HepG2 (cell line): ENCODE results near the gene PTMA. TPM values are rescaled to one million over a fixed set of nuclear protein-coding genes. Genes with fewer than 3 reads are reported as not detected.

ENCODE experiments used
- ATRX ChIP-seq: sonication (generic); formaldehyde crosslinking; IDR thresholded peaks from 2 replicates; pipeline ENCODE4 v1.4.0; 2020; ENCODE audit warnings: missing genetic modification reagents, borderline replicate concordance
- DR1 ChIP-seq: sonication (generic); formaldehyde crosslinking; IDR thresholded peaks from 2 replicates; pipeline ENCODE4 v1.8.0; 2021; ENCODE audit warnings: mild to moderate bottlenecking, missing genetic modification reagents, inconsistent platforms
- GATAD1 ChIP-seq: IDR thresholded peaks from 2 replicates; pipeline ENCODE4 v1.6.1; 2016; ENCODE audit warnings: missing genetic modification reagents, missing compliant biosample characterization
- POLR2A ChIP-seq, 2 experiments: IDR thresholded peaks; 2 replicates each; pipeline ENCODE4 v1.6.1; 2011; ENCODE audit warnings: low read depth in 2 of 2, low read length in 2 of 2, mild to moderate bottlenecking in 1 of 2, moderate library complexity in 1 of 2; ENCODE audit not compliant: insufficient read depth in 1 of 2
- RFX3 ChIP-seq: IDR thresholded peaks from 2 replicates; pipeline ENCODE4 v1.6.1; 2016; ENCODE audit warnings: missing biosample characterization, missing genetic modification reagents
- TGIF2 ChIP-seq: IDR thresholded peaks from 2 replicates; pipeline ENCODE4 v1.6.1; 2016; ENCODE audit warnings: control low read depth, missing compliant biosample characterization
- ZC3H13 ChIP-seq: sonication (generic); formaldehyde crosslinking; IDR thresholded peaks from 2 replicates; pipeline ENCODE4 v1.8.1; 2023; ENCODE audit warnings: mild to moderate bottlenecking, missing genetic modification reagents, moderate library complexity
- ZFP90 ChIP-seq: sonication (generic); formaldehyde crosslinking; IDR thresholded peaks from 2 replicates; pipeline ENCODE4 v1.8.0; 2022; ENCODE audit warnings: missing genetic modification reagents, mild to moderate bottlenecking, inconsistent platforms, borderline replicate concordance
- ZNF121 ChIP-seq: sonication (generic); formaldehyde crosslinking; IDR thresholded peaks from 2 replicates; pipeline ENCODE4 v1.5.0; 2020; ENCODE audit warnings: mild to moderate bottlenecking, missing genetic modification reagents
- ZNF143 ChIP-seq: sonication (generic); formaldehyde crosslinking; IDR thresholded peaks from 2 replicates; pipeline ENCODE4 v1.4.0; 2020; ENCODE audit warnings: missing genetic modification reagents
- ZNF232 ChIP-seq: sonication (generic); formaldehyde crosslinking; IDR thresholded peaks from 2 replicates; pipeline ENCODE4 v1.4.0; 2020; ENCODE audit warnings: missing genetic modification reagents, borderline replicate concordance
- ZNF251 ChIP-seq: sonication (generic); formaldehyde crosslinking; IDR thresholded peaks from 2 replicates; pipeline ENCODE4 v1.9.0; 2021; ENCODE audit warnings: mild to moderate bottlenecking, missing genetic modification reagents
- ZNF282 ChIP-seq: fragments of 450-650 bp; IDR thresholded peaks from 2 replicates; pipeline ENCODE4 v1.6.1; 2018; ENCODE audit not compliant: partially characterized antibody
- ZNF446 ChIP-seq: sonication (generic); formaldehyde crosslinking; IDR thresholded peaks from 2 replicates; pipeline ENCODE4 v1.5.0; 2020; ENCODE audit warnings: mild to moderate bottlenecking, missing genetic modification reagents
- ZNF552 ChIP-seq: sonication (generic); formaldehyde crosslinking; IDR thresholded peaks from 2 replicates; pipeline ENCODE4 v1.9.0; 2022; ENCODE audit warnings: missing genetic modification reagents, mild to moderate bottlenecking, borderline replicate concordance
- ZNF780A ChIP-seq: sonication (generic); formaldehyde crosslinking; IDR thresholded peaks from 2 replicates; pipeline ENCODE4 v1.8.0; 2022; ENCODE audit warnings: mild to moderate bottlenecking, missing genetic modification reagents, moderate library complexity
- ZNF782 ChIP-seq: sonication (generic); formaldehyde crosslinking; IDR thresholded peaks from 2 replicates; pipeline ENCODE4 v1.4.0; 2020; ENCODE audit warnings: missing genetic modification reagents, mild to moderate bottlenecking, borderline replicate concordance
- polyA plus RNA-seq, 8 experiments: library from polyadenylated mRNA; depleted of rRNA in 3 of 8; stranded (reverse) in 7 of 8; unstranded in 1 of 8; fragments of >200 nt; fragmentation: Illumina TruSeq in 4 of 8; extraction: Trizol in 4 of 8; gene quantifications; 2 replicates each; pipeline versions ENCODE4 v1.2.1 to v1.2.3, GENCODE V29; 2011 to 2016; ENCODE audit warnings: low read depth in 4 of 8, missing spikeins in 1 of 8, mixed read lengths in 1 of 8; ENCODE audit not compliant: insufficient read depth in 1 of 8
- total RNA-seq, 5 experiments: library from RNA; depleted of rRNA; stranded (reverse); fragments of >200 nt; fragmentation: Illumina TruSeq; extraction: Trizol; gene quantifications; 2 replicates each; pipeline ENCODE4 v1.2.3, GENCODE V29; 2016; ENCODE audit warnings: low read depth in 1 of 5
- TF ChIP-seq, protein P1 (sequence below), 2 experiments: IDR thresholded peaks; 2 replicates each; pipeline ENCODE4 v1.6.1; 2011 to 2012; ENCODE audit warnings: low read length in 2 of 2, borderline replicate concordance in 1 of 2, low read depth in 1 of 2, mild to moderate bottlenecking in 1 of 2, moderate library complexity in 1 of 2
- TF ChIP-seq, protein P2 (sequence below): IDR thresholded peaks from 2 replicates; pipeline ENCODE4 v1.6.1; 2018; ENCODE audit warnings: missing genetic modification reagents, mild to moderate bottlenecking, missing compliant biosample characterization
- TF ChIP-seq, protein P3 (sequence below): sonication (generic); formaldehyde crosslinking; IDR thresholded peaks from 2 replicates; pipeline ENCODE4 v1.5.1; 2020; ENCODE audit warnings: mild to moderate bottlenecking, moderate library complexity, missing genetic modification reagents
- TF ChIP-seq, protein P4 (sequence below): sonication (generic); formaldehyde crosslinking; IDR thresholded peaks from 2 replicates; pipeline ENCODE4 v1.5.0; 2020; ENCODE audit warnings: missing genetic modification reagents
- TF ChIP-seq, protein P5 (sequence below): sonication (generic); formaldehyde crosslinking; IDR thresholded peaks from 2 replicates; pipeline ENCODE4 v1.8.0; 2022; ENCODE audit warnings: missing genetic modification reagents, mild to moderate bottlenecking, borderline replicate concordance

Gene PTMA
- total and polyA plus RNA-seq, 2 of the 13 experiments (the other 11 are each of a cell fraction or from before 2014, with no cell fraction given): 190 to 1,086 TPM

DNA sequence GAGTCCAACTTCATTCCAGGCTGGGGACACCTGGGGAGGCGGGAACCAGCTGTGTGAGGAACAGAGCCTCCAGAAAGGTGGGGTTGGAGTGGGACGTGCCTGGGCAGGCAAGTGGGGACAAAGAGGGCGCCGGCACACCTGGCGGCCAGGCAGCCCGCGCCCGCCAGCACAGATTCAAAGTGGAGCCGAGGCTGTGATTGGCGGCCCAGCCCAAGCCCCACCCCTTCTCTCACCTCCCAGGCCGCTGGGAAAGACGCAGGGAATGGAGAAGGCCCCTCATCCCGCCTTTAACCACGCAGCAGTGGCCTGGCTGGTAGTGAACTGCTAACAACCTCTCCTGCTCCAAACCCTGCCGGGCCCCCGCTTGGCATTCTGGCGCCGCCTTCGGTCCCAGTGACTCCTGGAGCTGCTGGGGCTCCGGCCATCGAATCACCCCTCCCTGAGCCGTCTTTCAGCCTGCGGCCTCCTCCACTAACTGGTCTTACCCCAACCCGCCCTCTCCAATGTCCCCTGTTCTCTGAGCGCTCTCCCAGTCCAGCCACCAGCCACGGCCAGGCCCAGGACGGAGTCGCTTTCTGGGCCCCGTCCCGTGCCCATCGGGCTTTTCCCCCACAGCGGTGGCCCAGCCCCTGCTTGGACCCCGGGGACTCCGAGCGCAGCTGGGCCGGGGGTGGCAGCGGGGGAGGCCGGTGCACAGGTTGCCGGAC, 27.9 kb upstream of the PTMA start (continued):
- TF ChIP-seq, protein P1, sequence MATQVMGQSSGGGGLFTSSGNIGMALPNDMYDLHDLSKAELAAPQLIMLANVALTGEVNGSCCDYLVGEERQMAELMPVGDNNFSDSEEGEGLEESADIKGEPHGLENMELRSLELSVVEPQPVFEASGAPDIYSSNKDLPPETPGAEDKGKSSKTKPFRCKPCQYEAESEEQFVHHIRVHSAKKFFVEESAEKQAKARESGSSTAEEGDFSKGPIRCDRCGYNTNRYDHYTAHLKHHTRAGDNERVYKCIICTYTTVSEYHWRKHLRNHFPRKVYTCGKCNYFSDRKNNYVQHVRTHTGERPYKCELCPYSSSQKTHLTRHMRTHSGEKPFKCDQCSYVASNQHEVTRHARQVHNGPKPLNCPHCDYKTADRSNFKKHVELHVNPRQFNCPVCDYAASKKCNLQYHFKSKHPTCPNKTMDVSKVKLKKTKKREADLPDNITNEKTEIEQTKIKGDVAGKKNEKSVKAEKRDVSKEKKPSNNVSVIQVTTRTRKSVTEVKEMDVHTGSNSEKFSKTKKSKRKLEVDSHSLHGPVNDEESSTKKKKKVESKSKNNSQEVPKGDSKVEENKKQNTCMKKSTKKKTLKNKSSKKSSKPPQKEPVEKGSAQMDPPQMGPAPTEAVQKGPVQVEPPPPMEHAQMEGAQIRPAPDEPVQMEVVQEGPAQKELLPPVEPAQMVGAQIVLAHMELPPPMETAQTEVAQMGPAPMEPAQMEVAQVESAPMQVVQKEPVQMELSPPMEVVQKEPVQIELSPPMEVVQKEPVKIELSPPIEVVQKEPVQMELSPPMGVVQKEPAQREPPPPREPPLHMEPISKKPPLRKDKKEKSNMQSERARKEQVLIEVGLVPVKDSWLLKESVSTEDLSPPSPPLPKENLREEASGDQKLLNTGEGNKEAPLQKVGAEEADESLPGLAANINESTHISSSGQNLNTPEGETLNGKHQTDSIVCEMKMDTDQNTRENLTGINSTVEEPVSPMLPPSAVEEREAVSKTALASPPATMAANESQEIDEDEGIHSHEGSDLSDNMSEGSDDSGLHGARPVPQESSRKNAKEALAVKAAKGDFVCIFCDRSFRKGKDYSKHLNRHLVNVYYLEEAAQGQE (IDR thresholded peaks at IDR 0.05; ENCODE audit: borderline replicate concordance in 1 of 2, low read depth in 1 of 2, low read length in 2 of 2): no peak
- TF ChIP-seq ZNF143 (peak; percentile 71), ZNF446 (CRISPR knock-in tag) (no peak), ZNF251 (CRISPR knock-in tag) (no peak), DR1 (CRISPR knock-in tag) (peak; percentile 19; the same call in 1 of the 2 replicates), GATAD1 (no peak), ZNF121 (CRISPR knock-in tag) (peak; percentile 55; the same call in 1 of the 2 replicates), TGIF2 (no peak), ZNF232 (CRISPR knock-in tag) (peak; percentile 79; the same call in 1 of the 2 replicates), ZFP90 (CRISPR knock-in tag) (peak; percentile 42; the same call in 1 of the 2 replicates), RFX3 (CRISPR knock-in tag) (no peak), ZC3H13 (CRISPR knock-in tag) (peak; percentile 92), ZNF282 (no peak), ZNF782 (CRISPR knock-in tag) (0 out of 2 replicates have a peak, but pooled peaks have one; percentile 6), ATRX (CRISPR knock-in tag) (no peak), ZNF780A (CRISPR knock-in tag) (peak; percentile 64; the same call in 1 of the 2 replicates), POLR2A (IDR thresholded peaks at IDR 0.05; ENCODE audit: insufficient read depth in 1 of 2, low read depth in 2 of 2, low read length in 2 of 2) (peak in 1 of 2 experiments; percentile 65; a peak in 2 of 4 replicates), ZNF552 (peak; percentile 34; the same call in 1 of the 2 replicates)
- TF ChIP-seq, protein P2, sequence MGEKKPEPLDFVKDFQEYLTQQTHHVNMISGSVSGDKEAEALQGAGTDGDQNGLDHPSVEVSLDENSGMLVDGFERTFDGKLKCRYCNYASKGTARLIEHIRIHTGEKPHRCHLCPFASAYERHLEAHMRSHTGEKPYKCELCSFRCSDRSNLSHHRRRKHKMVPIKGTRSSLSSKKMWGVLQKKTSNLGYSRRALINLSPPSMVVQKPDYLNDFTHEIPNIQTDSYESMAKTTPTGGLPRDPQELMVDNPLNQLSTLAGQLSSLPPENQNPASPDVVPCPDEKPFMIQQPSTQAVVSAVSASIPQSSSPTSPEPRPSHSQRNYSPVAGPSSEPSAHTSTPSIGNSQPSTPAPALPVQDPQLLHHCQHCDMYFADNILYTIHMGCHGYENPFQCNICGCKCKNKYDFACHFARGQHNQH: peak; percentile 71; the same call in 1 of the 2 replicates
- TF ChIP-seq, protein P3, sequence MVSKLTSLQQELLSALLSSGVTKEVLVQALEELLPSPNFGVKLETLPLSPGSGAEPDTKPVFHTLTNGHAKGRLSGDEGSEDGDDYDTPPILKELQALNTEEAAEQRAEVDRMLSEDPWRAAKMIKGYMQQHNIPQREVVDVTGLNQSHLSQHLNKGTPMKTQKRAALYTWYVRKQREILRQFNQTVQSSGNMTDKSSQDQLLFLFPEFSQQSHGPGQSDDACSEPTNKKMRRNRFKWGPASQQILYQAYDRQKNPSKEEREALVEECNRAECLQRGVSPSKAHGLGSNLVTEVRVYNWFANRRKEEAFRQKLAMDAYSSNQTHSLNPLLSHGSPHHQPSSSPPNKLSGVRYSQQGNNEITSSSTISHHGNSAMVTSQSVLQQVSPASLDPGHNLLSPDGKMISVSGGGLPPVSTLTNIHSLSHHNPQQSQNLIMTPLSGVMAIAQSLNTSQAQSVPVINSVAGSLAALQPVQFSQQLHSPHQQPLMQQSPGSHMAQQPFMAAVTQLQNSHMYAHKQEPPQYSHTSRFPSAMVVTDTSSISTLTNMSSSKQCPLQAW (CRISPR knock-in tag): peak; percentile 76
- TF ChIP-seq, protein P4, sequence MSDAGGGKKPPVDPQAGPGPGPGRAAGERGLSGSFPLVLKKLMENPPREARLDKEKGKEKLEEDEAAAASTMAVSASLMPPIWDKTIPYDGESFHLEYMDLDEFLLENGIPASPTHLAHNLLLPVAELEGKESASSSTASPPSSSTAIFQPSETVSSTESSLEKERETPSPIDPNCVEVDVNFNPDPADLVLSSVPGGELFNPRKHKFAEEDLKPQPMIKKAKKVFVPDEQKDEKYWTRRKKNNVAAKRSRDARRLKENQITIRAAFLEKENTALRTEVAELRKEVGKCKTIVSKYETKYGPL (CRISPR knock-in tag): no peak
- TF ChIP-seq, protein P5, sequence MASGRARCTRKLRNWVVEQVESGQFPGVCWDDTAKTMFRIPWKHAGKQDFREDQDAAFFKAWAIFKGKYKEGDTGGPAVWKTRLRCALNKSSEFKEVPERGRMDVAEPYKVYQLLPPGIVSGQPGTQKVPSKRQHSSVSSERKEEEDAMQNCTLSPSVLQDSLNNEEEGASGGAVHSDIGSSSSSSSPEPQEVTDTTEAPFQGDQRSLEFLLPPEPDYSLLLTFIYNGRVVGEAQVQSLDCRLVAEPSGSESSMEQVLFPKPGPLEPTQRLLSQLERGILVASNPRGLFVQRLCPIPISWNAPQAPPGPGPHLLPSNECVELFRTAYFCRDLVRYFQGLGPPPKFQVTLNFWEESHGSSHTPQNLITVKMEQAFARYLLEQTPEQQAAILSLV (CRISPR knock-in tag): peak; percentile 18; the same call in 1 of the 2 replicates
